Stimulated activated CD8-positive, alpha-beta memory T cell treated with anti-CD3 and anti-CD28 coated beads, Interleukin-2, amount 100 ng/mL, for 48 hours (primary cell): ENCODE measurements around the gene OR52J3.
"Not testable (repeated sequence)": the region's sequence is repeated elsewhere in the genome, so short reads cannot be mapped to it uniquely, and the experiment has no call there.

Experiments used
- DNase-seq, 2 donors: peaks; one replicate each; pipeline ENCODE4 v3.0.0-alpha.2; 2020; ENCODE audit warnings: low read depth in 2 of 2

OR52J3 gene

DNA sequence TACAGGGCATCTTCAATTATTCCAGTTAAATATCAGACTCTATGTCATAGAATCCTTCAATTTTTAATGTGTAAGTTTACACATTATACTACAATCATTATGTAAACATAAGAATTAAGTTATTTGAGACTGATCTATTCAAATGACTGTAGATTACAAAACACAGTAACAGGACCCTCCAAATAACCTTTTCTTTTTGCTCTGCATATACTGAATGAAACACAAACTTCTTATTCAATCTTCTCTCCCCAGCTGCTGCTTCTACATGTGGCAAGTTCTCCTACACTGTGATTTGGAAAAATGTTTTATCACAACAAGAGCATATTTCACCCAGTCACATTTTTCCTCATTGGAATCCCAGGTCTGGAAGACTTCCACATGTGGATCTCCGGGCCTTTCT lies at the start of gene OR52J3:
Gene OR52J3 (plus strand): TSS at position 301 of the 400 bp plus-strand sequence. CDS start 0 bp downstream, at position 301.
- no peak for DNase-seq

DNA sequence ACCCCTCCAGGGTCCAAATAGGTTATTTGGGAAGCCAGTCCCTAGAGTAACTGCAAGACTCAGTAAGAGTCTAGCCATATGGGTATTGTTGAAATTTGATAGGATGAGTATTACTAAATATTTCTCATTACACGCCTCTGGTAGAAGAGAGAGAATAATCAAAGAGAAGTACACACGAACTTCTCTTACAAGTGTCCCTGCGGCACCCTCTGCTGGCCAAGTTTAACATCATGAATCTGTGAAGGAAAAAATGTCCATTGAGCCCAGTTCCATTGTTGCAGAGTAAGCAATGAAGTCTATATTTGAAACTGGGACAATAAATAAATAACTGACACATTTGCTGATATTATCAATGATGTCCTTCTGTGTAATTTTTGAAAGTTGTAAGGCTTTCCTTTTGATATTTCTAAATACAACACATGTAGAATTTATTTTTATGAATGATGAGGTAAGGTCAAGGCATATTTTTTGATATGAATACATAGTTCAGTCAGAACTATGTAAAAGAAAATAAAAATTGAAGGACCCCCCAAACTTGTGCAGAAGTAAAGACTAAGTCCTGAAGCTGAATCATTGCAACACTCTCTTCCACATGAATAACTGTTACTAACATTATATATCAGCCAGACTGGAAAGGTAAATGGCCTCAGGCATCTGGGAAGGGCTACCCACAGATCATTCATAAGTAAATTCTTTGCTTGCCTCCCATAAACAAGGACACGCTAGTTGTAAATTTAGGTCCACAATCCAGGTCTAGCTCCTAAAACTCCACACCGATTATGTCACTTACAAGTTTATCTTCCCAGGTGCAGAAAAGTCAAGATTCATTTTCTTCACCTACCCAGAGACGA lies 41.7 kb upstream of the OR52J3 start:
- peak; percentile 2 to 4 for DNase-seq

DNA sequence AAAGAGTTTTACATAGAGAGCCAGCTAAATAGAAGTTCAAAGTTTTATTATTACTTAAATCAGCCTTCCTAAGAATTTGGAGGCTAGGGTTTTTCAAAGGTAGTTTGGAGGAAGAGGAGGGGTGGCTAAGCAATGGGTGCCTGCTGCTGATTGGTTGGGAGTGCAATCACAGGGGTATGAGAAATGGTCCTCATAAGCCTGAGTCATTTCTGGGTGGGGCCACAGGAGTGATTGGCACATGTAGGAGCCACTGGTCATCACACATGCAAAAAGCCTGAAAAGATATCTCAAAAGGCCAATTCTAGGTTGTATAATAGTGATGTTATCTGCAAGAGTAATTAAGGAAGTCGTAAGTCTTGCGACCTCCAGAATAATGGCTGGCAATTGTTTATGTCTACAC lies 38.8 kb upstream of the OR52J3 start:
- DNase-seq: no peak

DNA sequence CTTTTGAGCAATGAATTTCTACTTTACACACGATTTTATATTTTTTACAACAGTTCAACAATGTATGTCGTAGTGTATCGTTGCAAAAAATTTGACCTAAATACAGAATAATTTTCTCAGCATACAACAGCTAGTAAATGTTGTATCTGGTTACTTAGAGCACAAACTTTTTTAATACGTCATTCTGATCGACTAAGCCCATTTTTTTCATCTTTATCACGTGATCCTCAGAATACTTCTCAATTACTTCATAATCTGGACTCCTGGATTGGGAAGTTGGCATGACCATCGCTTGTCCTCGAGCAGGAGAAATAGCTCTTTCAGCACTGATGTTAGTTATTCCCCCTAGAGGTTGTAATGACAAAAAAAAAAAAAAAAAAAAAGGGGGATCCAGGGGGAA lies 35.1 kb upstream of the OR52J3 start:
- DNase-seq: no peak

DNA sequence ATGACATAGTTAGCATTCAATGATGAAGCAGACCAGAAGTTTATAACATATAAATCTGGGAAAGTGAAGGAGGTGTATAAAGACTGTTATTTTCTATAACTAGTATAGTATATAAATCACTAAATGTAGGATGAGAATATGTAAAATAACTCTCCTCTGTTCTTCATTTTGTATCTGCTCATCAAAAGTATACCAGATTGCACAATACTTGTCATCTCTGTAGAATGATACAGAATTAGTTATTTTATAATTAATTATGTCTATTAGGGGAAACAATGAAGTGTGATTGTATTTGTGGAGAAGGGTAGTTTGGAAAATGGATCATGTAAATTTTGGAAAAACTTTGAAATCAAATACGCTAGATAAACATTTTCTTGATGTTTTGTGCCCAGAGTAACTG lies 33.3 kb upstream of the OR52J3 start:
- DNase-seq: no peak

DNA sequence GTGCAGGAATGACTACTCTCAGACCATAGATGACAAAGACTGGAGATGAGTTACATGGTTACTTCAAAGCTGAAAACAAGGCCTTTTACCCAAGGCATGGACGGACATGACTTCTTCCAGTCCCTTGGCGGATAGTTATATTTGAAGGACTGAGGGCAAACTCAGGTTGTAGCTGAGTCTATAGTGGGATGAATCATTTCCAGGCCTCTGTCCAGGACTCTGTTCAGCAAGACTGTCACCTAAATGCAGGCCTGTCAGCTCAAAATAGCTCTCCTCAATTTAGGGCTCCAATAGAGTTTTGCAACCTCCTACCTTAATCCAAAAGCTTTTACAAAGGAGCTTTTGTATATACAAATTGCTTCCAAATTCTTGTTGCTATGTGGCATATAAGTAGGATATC lies 24.3 kb upstream of the OR52J3 start:
- no peak for DNase-seq

DNA sequence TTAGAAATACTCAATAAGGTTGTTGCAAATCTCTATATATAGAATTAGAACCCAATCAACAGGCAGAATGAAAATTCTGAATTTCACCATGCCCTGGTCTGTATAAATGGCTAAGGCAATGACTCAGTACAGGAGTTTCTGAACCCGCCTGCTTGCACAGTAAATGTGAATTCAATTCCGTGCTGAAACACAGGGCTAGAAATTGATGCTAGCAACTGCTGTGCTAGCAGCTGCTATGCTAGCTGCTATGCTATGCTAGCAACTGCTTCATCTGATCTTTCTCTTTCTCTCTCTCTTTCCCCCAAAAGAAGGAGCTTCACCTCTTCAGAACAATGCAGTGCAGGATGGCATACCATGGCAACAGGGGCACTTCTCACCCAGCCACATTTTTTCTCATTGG lies 9.7 kb upstream of the OR52J3 start:
- DNase-seq: no peak

DNA sequence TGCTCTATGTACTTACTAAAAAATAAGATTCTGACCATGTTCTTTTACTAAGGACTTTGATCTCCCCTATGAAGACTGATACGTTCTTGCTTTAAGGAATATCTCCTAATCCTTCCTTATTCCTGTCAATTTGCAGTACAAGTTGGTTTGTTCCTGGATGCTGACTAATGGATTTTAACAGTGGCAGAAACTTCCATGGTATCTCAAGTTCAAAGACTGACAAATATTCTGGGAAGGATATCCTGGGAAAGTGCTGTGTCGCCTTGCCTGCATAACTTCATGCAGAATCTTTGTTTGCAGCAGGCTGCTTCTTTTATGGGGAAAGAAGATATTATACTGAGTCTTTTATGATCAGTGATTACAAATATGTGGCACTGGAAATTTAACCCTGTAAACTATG lies 8.4 kb upstream of the OR52J3 start:
- no peak for DNase-seq

DNA sequence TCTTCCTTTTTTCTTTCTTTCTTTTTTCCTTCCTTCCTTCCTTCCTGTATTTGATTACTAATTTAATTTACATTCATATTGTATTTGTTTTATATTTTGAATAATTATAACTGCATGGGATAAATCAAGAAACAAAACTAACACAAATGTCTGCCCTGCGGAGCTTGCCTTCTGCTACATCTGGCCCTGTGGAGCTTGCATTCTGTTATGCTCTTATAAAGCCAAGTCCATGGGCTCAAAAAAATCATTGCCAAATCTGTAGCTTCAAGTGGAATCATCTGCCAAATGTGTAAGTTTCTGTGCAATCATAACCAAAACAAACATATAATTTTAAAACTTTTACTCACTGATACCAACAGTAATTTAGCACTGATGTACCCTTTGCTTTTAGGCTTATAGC lies 8.0 kb upstream of the OR52J3 start:
- DNase-seq: no peak

DNA sequence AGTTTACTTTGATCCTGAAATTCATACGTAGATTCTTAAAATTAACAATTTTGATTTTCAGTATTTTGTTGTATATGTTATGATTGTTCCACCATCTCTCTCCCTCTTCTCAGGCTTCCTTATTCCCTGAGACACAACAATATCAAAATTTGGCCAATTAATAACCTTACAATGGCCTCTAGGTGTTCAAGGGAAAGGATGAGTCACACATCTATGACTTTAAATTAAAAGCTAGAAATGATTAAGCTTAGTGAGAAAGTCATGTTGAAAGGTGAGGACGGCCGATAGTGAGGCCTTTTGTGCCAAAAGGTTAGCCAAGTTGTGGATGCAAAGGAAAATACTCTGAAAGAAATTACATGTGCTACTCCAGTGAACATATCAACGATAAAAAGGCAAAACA lies 5.5 kb upstream of the OR52J3 start:
- DNase-seq: no peak

DNA sequence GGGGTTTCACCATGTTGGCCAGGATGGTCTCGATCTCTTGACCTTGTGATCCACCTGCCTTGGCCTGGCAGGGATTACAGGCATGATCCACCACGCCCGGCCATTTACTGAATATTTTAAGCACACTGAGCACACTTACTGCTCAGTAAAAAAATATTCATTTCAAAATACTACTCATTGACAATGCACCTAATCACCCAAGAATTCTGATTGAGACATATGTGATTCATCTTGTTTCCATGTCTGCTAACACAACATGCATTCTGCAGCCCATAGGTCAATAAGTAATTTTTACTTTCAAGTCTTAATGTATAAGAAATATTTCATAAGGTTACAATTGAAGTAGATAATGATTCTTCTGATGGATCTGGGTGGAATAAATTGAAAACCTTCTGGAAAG lies 4.2 kb upstream of the OR52J3 start:
- no peak for DNase-seq

DNA sequence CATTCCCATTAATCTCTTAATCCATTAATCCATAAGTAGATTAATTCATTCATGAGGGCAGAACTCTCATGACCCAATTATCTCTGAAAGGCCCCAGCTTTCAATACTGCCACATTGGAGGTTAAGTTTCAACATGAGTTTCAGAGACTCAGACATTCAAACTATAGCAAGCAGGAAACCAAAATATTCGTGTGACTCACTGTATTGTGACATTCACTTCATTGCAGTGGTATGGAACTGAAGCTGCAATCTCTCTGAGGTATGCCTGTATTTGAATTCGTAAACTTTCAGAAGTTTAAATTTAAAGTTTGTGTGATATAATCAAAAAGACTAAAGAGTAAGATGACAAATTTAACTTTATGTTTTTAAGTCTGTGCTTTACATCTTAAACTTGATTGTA lies 2.9 kb upstream of the OR52J3 start:
- no peak for DNase-seq

DNA sequence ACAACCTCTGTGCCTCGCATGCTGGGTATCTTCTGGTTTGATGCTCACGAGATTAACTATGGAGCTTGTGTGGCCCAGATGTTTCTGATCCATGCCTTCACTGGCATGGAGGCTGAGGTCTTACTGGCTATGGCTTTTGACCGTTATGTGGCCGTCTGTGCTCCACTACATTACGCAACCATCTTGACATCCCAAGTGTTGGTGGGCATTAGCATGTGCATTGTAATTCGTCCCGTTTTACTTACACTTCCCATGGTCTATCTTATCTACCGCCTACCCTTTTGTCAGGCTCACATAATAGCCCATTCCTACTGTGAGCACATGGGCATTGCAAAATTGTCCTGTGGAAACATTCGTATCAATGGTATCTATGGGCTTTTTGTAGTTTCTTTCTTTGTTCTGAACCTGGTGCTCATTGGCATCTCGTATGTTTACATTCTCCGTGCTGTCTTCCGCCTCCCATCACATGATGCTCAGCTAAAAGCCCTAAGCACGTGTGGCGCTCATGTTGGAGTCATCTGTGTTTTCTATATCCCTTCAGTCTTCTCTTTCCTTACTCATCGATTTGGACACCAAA lies 516 bp downstream of the OR52J3 start:
- no peak for DNase-seq

DNA sequence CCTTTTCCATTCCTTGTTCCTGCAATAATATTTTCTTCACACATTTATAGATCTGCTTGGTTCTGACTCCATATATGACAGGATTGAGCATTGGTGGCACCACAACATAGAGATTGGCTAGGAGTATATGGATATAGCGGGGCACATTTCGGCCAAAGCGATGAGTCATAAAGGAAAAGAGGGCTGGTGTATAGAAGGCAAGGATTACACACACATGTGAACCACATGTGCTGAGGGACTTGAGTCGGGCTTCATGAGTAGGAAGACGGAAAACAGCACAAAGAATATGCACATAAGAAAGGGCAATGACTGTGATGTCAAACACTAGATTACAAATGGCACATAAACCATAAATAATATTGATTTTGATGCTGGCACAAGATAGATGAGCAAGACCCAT lies 12.4 kb downstream of the OR52J3 start:
- not testable (repeated sequence) for DNase-seq

DNA sequence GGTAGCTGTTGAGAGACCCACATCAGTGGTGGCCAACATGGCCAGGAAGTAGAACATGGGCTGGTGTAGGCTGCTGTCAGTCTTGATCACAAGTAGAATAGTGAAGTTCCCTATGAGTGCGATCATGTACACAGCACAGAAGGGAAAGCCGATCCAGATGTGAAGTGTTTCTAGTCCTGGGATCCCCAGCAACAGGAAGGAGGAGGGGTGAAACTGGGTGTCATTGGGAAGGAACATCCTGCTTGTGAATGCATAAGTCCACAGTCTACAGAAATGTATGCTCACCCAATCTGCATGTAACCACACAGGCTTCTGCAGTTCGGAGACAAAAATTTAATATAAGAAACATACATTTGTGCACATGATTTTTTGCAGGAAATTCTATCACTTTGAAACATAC lies 13.1 kb downstream of the OR52J3 start, which contains the start of gene OR52E2:
Gene OR52E2 (minus strand): TSS at position 237 of the 400 bp plus-strand sequence. CDS start 0 bp downstream, at position 237.
- no peak for DNase-seq

DNA sequence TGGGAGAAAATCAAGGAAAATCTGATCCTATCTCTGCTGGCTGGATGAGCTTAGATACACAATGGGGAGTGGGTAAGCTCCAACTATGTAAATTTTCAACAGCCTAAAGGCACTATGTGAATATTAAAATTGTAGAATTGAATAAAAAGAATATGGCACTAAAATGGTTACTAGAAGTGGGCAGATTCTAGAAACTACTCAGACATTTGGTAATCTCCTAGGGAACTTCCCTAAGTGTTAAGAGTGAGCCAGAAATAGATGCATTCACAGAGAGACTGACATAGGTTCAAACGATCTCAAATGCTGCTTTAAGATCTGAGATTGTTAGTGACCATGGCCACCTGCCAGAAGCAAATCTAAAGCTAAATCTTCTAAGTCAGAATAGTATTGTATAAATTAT lies 18.7 kb downstream of the OR52J3 start:
- DNase-seq: no peak

DNA sequence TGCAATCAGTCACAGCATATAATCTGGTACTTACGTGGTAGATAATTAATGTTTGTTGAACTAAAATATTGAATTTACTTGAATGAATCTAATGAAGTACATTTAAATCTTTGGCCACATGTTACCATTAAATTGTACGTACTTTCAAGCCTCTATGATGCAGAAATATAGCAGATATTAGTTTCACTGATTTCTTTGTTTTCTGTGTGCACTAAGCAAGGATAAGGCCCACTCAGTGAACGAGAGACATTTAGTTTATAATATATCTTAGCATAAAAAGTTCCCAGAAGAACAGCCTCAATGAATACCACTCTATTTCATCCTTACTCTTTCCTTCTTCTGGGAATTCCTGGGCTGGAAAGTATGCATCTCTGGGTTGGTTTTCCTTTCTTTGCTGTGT lies 22.9 kb downstream of the OR52J3 start, which contains the start of gene OR52E1:
Gene OR52E1 (plus strand): TSS at position 301 of the 400 bp plus-strand sequence.
- DNase-seq: no peak

DNA sequence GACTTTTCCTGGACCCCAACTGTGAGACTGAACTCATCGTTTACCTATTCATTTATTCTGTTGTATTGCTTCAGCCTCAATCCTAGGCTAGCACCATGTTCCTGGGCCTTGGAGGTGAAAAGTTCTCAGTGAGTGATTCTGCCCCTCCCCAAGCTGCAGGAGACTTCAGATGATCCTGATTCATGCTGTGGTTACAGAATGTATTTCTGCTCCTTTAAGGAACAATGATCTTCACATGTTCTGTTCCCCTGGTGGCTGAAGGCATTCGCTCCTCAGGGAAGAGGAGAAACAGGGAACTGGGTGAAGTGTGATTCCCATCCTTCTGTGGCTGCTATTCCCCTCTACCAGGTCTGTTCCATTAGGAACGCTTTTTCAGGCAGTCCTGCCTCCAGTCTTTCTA lies 25.5 kb downstream of the OR52J3 start:
- no peak for DNase-seq

DNA sequence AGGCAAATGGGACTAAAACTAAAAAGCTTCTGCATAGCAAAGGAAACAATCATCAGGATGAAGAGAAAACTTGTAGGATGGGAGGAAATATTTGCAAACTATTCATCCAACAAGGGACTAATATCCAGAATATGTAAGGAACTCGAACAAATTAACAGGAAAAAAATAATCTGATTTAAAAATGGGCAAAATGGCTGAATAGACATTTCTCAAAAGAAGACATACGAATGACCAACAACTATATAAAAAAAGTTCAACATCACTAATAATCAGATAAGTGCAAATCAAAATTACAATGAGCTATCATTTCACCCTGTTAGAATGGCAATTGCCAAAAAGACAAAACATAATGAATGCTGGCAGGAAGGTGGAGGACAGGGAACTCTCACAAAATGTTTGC lies 35.1 kb downstream of the OR52J3 start:
- no peak for DNase-seq

DNA sequence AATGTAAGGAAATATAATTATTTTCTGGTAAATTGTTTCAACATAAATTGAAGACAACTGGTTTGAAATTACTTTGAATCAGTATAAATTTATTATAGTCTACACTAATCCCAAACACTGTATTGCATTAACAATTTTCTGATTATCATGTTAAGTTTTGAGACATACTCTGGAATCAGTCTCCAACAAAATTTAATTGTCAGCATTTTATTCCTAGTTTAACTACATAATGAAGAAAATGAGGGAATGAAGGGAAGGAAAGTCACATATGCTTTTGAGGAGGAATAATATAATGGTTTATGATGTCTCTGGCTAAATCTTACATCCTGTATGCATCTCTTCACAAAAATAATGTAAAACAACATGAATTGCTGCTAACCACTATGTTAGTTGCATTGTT lies 37.3 kb downstream of the OR52J3 start:
- DNase-seq: no peak

DNA sequence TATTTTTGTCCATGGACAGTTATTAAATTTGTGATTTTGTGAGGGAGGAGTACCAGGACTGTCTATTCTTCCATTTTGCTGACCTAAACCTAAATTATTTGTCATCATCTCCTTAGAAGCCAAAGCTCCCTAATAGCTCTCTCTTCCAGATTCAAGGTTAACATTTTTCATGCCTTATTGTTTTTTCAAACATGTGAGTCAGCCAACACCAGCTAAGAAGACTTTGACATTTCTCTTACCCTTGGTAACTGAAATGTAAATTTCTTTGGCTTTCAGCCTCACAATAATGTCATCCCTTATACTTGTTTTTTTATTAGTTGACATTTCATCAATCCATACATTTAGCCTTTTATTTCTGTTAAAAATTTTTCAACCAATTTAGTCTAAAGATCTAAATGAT lies 42.2 kb downstream of the OR52J3 start:
- DNase-seq: no peak

DNA sequence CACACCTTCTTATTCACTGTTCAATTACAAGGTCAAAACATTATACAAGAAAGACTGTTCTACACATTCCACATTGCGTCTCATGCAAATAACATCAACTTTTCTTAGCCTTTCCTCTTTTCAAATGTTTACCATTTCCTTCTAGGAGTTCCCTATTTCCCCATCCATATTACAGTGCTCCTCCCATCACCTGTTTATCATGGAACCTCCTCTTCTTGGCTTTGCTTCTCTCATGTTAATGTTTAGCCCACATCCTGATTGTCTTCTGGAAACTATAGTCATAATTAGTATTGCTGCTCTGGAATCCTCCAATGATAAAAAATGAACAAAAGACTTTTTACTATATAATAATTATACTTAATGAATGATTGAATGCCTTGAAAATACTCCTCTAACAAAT lies 44.3 kb downstream of the OR52J3 start:
- no peak for DNase-seq

DNA sequence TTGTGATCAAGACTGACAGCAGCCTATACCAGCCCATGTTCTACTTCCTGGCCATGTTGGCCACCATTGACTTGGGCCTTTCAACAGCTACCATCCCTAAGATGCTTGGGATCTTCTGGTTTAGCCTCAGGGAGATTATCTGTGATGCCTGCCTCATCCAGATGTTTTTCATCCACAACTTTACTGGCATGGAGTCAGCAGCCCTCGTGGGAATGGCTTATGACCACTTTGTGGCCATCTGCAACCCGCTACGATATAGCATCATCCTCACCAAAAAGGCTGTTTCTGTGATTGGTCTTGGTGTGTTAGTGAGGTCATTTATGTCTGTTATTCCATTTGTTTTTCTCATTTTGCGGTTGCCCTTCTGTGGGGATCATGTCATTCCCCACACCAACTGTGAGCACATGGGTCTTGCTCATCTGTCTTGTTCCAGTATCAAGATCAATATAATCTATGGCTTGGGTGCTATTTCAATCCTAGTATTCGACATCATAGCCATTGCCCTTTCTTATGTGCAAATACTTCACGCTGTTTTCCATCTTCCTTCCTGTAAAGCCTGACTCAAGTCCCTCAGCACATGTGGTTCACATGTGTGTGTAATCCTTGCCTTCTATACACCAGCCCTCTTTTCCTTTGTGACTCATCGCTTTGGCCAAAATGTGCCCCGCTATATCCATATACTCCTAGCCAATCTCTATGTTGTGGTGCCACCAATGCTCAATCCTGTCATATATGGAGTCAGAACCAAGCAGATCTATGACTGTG lies 46.7 kb downstream of the OR52J3 start:
- DNase-seq: no peak
